ENCODE data around the gene DCDC2.

GRCh38 chr6:24139080-24139479 lies 218.8 kb downstream of the DCDC2 start:
- TF ChIP-seq EP300 (IDR thresholded peaks at IDR 0.05): no peak
- TF ChIP-seq POLR2A (IDR thresholded peaks at IDR 0.05): no peak

Measured in tibial nerve (tissue), 3 donors.